GM19025 (cell line): ENCODE measurements around the gene RNASE1.

Experiments used
- ATAC-seq: cut with Tn5 transposase; IDR thresholded peaks from one replicate; pipeline ENCODE4 v1.9.1; 2021; ENCODE audit warnings: mild to moderate bottlenecking, low read depth, moderate library complexity; ENCODE audit not compliant: unreplicated experiment

The RNASE1 gene

DNA sequence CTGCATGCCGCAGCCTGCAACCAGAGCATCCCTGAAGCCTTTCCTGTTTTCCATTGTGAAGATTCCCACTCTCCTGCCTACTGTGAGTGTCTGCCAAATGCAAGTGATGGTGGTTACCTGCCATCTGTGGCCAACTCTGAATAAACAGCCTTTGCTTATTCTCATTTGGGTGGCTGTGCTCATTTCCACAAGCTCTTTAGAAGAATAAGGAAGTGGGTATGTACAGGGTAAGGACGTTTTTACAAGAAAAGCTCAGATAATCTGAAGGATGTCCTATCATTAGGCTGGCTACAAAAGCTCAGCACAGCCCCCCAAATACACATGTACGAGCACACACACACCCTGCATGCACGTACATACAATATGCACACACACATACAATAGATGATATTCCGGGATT is 7.3 kb upstream of the RNASE1 start:
- ATAC-seq = no peak

DNA sequence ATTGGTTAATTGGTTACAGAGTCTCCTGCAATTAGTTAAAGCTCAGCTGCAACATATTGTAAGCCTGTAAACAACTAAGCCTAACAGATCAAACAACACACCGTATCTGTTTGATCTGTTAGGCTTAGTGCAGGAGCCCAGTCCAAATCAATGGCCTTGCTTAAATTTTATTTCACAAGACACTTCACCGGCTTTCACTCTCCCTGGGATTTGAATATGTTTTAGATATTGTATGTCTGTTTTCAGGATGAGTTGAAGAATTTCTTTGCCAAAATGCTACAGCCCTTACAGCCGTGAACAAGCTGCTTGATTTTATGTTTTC is 5.5 kb upstream of the RNASE1 start:
- ATAC-seq = no peak

DNA sequence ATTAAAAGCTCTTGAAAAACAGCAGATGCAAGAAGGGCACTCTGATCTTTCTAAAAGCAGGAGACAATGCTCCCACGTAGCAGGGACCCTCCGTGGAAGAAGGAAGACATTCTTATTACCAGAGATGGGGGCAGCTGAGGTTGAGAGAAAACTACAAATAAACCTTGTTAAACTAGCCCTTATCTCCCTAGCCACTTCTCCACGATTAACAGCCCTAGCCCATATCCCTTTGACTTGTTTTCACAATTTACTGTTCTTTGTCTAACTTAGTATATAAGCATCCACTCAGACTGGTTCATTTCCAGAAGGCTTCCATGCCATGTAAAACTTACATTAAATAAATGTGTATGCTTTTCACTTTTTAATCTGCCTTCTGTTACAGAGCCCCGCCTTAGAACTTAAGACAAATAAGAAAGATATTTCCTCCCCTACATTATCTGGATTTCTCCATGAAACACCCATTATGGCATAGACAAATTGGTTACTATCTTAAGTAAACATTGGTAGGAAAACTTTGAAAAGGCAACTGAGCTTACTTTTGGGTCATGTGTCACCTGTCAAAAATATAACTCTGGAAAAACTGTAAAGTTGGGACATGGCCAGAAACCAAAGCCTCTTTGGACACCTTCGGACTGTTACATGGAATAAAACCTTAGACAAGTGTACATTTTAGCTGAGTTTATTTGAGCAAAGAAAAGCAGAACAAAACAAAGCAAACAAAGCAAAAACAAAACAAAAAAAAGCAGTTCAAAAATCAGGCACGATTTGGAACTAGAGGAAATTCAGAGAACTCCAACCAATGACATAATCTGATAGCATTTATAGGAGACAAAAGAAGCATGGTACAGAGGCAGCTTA is 4.9 kb upstream of the RNASE1 start:
- no peak for ATAC-seq

DNA sequence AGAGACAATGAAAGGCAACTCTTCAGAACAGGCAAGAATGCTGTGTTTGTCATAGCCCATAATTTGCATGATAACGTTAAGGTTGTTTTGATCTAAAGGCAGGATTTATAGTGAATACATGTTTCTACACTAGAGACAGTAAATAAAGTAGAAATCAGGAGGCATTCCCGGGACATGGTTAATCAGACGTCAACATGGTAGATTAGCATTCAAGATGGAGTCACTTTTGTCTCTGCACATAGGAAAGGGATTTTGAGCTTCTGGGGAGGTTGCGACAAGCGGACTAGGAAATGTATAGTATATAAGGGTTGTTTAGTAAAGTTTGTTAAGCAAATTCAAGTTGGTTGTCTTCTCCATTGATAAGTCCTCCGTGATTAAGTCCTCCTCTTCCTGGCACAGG is 2.8 kb upstream of the RNASE1 start:
- ATAC-seq = no peak

DNA sequence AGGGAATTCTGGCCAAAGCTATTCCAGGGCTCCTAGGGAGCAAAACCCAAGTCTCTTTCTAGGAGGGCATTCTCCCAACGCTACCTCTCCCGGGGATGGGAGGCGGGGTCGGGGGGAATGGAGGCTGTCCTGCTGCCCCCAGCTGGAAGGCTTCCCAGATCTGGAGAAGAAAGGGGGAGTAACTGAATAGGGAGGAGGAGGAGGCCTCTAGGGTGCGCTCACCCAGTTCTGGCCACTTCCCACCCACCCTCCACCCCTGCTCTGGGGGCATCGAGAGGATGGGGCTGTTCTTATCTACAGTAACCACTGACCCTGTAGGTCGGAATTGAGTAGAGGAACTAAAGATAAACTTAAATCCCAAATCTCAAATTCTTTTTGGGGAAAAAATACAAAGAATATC is 579 bp upstream of the RNASE1 start:
- no peak for ATAC-seq

DNA sequence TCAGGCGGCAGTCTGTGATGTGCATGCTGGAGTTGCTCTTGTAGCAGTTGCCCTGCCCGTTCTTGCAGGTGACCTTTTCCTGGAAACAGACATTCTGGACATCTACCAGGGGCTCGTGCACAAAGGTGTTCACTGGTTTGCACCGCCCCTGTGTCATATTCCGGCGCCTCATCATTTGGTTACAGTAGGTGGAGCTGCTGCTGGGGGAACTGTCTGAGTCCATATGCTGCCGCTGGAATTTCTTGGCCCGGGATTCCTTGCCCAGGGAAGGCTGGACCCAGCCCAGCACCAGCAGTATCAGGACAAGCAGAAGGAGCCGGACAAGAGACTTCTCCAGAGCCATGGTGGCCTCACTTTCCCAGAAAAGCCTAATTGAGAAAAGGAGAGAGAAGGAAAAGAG is 918 bp downstream of the RNASE1 start:
- no peak for ATAC-seq

DNA sequence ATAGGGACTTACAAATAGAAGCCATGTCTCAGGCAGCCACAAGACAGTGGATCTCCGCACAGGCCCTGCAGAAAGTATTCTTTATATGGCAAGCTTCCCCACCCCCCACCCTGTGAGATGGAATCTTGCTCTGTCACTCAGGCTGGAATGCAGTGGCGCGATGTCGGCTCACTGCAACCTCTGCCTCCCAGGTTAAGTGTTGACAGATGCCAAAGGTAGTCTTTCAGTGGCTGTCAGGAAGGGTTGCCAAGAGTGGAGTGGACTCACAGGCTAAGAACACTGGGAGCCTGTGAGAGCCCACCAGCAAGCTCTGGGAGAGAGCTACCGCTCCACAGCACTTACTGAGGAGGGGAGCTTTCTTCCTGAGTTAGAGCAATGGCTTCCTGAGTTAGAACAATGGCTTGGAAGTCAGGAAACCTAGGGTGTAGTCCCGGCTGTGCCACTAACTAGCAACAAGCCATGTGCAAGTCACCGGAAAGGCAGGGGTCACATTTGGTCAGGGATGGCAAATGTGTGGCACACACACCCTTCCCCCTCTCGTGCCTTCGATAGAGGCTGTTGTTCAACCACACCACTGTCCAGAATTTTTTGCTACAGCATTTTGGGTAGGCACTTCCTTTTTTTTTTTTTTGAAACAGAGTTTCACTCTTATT is 2.6 kb downstream of the RNASE1 start:
- ATAC-seq = no peak

DNA sequence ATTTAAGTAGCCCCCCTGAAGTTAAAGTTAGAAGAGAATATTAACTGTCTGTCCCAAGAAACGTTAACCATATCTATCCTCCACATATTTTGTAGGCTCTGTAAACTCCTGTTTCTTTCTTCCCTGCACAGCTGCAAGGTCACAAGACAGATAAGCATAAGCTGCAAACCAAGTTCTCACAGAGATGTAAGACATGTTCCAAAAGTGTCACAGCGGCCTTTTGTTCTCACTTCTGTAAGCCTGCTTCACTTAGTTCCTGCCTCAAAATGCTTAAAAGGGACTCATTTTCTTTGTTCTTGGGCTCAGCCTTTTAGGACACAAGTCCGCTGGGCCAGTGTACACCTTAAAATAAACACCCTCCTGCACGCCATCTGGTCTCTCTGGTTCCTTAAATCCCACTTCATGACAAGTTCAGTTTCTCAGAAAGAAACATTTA is 3.2 kb downstream of the RNASE1 start:
- ATAC-seq = no peak

DNA sequence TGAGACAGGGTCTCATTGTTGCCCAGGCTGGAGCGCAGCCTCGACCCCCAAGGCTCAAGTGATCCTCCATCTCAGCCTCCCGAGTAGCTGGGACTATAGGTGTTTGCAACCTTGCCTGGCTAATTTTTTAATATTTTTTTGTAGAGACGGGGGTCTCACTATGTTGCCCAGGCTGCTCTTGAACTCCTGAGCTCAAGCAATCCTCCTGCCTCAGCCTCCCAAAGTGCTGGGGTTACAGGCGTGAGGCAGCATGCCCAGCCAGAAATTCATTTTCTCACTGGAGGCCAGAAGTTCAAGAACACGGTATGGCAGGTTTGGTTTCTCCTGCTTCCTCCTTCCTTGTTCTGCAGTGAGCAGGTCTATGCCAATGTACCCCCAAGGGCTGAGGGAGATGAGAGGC is 3.7 kb downstream of the RNASE1 start:
- ATAC-seq = no peak

DNA sequence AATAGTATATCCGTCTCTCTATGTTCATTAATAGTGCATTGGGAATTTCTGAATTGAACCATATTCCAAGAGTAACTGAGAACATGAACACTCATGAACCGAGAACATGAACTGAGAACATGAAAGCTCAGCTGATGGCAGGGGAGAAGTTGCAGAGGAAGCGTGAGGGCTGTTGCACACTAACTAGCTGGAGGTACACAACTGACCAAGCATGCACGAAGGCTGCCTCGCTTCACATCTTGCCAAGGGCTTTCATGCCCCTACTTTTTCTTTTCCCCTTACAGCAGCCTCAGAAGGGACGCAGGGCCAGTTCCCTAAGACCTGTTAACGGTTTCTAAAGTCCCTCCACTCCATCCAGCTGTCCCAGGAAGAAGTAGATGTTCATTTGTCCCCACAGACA is 4.3 kb downstream of the RNASE1 start:
- no peak for ATAC-seq

DNA sequence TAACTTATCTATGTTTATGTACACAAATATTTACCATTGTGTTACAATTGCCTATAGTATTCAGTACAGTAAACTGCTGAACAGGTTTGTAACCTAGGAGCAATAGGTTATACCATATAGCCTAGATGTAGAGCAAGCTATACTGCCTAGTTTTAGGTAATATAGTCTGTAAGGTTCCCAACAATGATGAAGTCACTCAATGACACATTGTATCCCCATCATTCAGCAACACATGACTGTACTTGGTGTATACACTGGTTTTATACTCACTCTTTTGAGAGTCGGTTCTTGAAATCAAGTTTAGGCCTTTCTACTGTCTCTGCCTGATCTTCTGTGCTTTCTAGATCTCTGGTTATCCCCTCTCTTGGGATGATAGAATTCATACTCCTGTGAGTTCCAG is 5.5 kb downstream of the RNASE1 start:
- no peak for ATAC-seq

DNA sequence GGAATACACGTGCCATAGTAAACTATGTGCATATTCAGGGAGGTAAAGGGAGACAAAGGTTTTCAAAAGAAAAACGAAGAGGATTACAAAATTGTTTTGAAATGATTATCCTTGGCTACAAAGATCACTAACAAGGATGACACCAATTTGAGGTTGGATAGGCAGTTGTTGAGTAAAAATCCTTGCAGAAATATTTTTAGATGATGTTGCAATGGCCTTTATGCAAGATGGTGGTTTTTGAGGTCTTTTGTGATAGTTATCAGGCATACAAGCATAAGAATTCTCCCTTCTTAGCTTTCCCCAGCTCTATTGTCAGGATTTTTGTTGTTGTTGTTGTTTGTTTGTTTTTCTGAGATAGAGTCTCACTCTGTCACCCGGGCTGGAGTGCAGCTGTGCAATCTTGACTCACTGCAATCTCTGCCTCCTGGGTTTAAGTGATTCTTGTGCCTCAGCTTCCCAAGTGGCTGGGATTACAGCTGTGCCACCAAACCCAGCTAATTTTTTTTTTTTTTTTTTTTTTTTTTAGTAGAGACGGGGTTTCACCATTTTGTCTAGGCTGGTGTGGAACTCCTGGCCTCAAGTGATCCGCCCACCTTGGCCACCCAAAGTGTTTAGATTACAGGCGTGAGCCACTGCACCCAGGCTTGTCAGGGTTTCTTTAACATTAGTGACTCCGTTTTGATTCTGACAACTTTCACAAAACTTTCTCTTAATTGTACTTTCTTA is 7.8 kb downstream of the RNASE1 start:
- no peak for ATAC-seq

DNA sequence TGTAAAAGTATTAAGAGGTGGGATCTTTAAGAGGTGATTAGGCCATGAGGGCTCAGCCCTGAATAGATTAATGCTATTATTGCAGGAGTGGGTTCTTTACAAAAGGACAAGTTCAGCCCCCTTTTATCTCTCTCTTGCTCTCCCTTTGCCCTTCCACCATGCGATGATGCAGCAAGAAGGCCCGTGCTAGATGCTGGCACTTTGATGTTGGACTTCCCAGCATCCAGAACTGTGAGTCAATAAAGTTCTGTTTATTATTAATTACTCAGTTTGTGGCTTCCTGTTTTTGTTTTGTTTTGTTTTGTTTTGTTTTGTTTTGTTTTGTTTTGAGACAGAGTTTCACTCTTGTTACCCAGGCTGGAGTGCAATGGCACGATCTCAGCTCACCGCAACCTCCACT is 10.1 kb downstream of the RNASE1 start:
- no peak for ATAC-seq

DNA sequence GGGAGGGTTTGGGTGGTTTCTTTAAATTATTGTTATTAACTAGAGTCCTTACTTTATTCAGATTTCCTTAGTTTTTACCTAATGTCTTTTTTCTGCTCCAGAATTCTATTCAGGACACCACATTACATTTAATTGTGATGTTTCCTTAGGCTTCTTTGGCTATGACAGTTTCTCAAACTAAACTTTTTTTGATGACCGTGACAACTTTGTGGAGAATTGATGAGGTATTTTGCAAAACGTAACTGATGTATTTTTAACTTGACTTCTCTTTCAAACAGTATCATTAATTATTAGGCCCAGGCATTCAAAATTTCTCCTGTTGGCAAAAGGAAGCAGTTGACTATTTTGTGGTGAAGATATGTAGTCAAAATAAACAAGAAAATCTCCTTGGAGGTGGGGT is 11.0 kb downstream of the RNASE1 start:
- no peak for ATAC-seq

DNA sequence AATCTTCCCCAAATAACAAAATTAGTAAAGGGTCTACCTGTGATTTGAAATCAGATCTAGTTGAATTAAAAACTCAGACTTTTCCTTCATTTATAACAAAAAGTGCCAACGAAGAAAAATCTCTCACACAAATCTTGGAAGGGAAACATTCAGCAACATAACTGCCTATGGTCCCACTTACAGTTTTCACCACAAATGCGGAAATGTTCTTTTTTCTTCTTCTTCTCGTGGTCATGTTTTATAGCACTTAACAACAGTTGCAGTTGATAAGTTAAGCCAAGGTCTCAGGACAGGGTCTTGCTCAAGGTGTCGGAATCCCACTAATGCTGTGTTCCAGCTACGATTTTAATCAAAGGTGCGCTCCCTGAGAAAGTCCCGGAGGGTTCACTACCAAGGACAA is 11.5 kb downstream of the RNASE1 start:
- ATAC-seq = no peak

DNA sequence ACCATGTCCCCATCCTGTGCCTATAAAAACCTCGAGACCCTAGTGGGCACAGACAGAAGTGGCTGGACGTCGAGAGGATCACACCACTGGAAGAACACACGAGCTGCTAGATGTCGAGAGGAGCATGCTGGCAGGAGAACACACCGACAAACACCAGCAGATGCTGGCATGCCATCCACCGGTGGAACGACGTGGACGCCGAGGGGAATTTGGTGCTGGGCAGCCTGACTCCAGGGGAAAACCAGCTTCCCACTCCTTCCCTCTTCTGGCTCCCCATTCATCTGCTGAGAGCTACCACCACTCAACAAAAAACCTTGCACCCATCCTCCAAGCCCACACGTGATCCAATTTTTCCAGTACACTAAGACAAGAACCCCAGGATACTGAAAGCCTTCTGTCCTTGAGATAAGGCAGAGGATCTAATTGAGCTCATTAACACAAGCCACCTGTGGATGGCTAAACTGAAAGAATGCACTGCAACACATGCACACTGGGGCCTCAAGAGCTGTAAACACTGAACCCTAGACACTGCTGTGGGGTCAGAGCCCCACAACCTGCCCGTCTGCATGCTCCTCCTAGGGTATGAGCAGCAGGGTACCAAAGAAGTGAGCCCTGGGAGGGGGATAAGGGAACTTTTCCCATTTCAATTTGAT is 12.1 kb downstream of the RNASE1 start:
- ATAC-seq = no peak

DNA sequence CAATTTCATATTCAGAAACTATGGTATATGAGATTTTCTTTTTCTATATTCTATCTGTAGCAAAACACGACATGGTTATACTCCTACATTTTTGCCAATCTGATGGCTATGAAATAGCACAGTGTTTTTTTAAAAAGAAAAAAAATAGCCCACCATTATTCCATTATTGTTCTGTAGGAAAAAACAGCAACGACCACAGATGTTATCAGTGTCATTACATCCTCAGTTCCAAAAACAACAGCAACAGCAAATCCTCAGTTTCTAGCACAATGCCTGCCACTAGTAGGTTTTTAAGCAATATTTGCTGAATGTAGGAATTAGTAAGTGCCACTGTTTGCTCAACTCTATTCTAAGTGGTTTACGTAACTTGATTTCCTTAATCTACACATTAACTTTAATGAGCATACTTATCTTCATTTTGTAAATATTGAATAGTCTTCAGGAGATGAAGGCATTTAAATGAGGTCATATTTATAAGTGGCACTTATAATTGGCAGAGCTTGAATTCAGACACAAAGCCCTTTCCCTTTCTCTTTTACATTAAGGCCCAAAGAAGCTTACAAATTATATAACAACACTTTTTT is 13.3 kb downstream of the RNASE1 start:
- no peak for ATAC-seq

DNA sequence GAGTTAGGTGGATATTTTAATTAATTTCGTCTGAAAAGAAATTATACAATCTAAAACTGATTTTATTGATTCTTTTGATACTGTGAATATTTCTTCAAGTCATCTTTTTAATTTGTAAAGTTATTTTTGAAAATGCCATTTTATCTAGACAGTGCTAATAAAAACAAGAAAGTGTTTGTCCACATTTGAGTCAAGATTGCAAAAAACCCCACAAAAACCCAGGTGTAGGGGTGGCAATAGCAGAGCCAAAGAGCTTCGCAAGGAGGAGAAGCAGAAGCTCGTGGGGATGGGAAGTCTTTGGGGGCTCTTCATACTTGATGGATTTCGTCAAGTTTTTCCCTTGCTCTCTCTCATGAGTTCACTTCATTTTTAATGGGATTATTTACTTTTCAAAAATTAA is 15.6 kb downstream of the RNASE1 start:
- no peak for ATAC-seq

DNA sequence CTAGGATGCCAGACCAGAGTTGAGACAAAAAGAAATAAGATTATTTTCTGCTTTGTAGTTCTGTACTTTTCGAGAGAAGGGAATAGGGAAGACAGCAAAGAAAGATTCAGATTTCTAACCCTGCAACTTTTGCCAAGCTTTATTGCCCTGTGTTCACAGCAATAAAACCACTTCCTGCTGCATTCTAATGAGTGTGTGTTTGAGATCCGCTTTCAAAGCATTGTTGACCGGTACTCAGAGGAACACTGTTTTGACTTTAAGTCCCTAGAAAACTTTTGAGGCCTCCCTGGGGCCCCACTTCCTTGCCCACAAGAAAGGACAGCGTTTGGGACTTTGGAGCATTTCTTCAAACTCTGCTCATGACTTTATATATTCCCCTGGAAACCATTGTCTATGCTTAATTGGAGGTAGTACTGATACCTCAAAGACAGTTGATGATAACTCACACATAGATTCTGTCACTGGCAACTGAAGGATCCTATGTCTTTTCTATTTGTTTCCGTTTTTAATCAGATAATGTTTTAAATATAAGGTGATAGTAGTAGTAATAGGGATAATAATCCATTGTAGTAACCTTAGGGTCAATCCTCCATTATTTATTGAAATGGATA is 20.3 kb downstream of the RNASE1 start:
- peak; percentile 46 for ATAC-seq

DNA sequence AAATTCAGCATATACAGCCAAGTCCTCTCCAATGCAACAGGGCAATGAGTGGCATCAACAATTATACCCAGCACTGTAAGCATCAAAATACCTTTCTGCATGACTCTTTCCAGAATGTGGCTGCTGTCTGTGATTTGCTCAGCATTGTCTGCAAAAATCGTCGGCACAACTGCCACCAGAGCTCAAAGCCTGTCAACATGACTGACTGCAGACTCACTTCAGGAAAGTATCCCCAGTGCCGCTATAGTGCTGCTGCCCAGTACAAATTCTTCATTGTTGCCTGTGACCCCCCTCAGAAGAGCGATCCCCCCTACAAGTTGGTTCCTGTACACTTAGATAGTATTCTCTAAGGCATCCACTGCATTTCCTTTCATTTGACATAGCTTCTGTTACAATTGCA is 20.8 kb downstream of the RNASE1 start:
- ATAC-seq = no peak
